Measurements from ENCODE around the gene CAMK2D. TPM values are rescaled to one million over a fixed set of nuclear protein-coding genes. Genes with fewer than 3 reads are reported as not detected.
"Not testable (repeated sequence)": the region's sequence is repeated elsewhere in the genome, so short reads cannot be mapped to it uniquely, and the experiment has no call there.

Gene CAMK2D
- 10 to 100 TPM; 61.5 to 62.3 TPM for total RNA-seq

GRCh38 chr4:113761620-113762185 lies at the start of gene CAMK2D:
Gene CAMK2D (minus strand): TSS chr4:113761738. CDS start chr4:113761068, 670 bp downstream.
- ChIA-PET CTCF (interaction anchor here (1.0 kb wide), 1 partner anchor 214 kb away, joined by 3 read pairs; no protein-coding TSS in a partner anchor), POLR2A (interaction anchor here (1.2 to 1.5 kb wide), 2 partner anchors 77 to 214 kb away, joined by 5 to 7 read pairs; no protein-coding TSS in a partner anchor)

- CTCF ChIA-PET: no interaction called here
- POLR2A ChIA-PET: no interaction called here
Observed at GRCh38 chr4:113810906-113811305, 49.4 kb upstream of the CAMK2D start.

- CTCF ChIA-PET: interaction anchor here (0.7 kb wide), 1 partner anchor 415 kb away, joined by 4 read pairs; no protein-coding TSS in a partner anchor
- POLR2A ChIA-PET: no interaction called here
Observed at GRCh38 chr4:113809311-113809710, 47.8 kb upstream of the CAMK2D start.

GRCh38 chr4:113806850-113807249 lies 45.3 kb upstream of the CAMK2D start:
- ChIA-PET POLR2A (no interaction called here), CTCF (no interaction called here)

GRCh38 chr4:113801882-113802281 lies 40.3 kb upstream of the CAMK2D start:
- CTCF ChIA-PET: no interaction called here

GRCh38 chr4:113796381-113796780 lies 34.8 kb upstream of the CAMK2D start:
- CTCF ChIA-PET, POLR2A ChIA-PET: not testable (repeated sequence)

More at GRCh38 chr4:113801882-113802281, 40.3 kb upstream of the CAMK2D start:
- POLR2A ChIA-PET: no interaction called here

- ChIA-PET CTCF (no interaction called here), POLR2A (no interaction called here)
Observed at GRCh38 chr4:113790478-113790877, 28.9 kb upstream of the CAMK2D start.

GRCh38 chr4:113788888-113789287 lies 27.4 kb upstream of the CAMK2D start:
- POLR2A ChIA-PET: no interaction called here
- CTCF ChIA-PET: no interaction called here

- CTCF ChIA-PET: no interaction called here
- POLR2A ChIA-PET: no interaction called here
Observed at GRCh38 chr4:113785781-113786180, 24.2 kb upstream of the CAMK2D start.

GRCh38 chr4:113784497-113785250 lies 23.1 kb upstream of the CAMK2D start:
- POLR2A ChIA-PET: no interaction called here
- CTCF ChIA-PET: interaction anchor here (1.8 kb wide), 1 partner anchor 237 kb away, joined by 6 read pairs; no protein-coding TSS in a partner anchor

- ChIA-PET POLR2A (no interaction called here), CTCF (interaction anchor here (1.8 kb wide), 1 partner anchor 236 kb away, joined by 6 read pairs; no protein-coding TSS in a partner anchor)
Observed at GRCh38 chr4:113783701-113784100, 22.2 kb upstream of the CAMK2D start.

GRCh38 chr4:113783289-113783688 lies 21.8 kb upstream of the CAMK2D start:
- ChIA-PET CTCF (interaction anchor here (1.8 kb wide), 1 partner anchor 236 kb away, joined by 6 read pairs; no protein-coding TSS in a partner anchor), POLR2A (no interaction called here)

- CTCF ChIA-PET: no interaction called here
- POLR2A ChIA-PET: no interaction called here
Observed at GRCh38 chr4:113781439-113782040, 20.0 kb upstream of the CAMK2D start.

GRCh38 chr4:113776679-113777078 lies 15.1 kb upstream of the CAMK2D start:
- POLR2A ChIA-PET: no interaction called here
- CTCF ChIA-PET: no interaction called here

- ChIA-PET CTCF (no interaction called here), POLR2A (interaction anchor here (0.7 kb wide), 1 partner anchor 15 kb away, joined by 4 read pairs; no protein-coding TSS in a partner anchor)
Observed at GRCh38 chr4:113776016-113776415, 14.5 kb upstream of the CAMK2D start.

- ChIA-PET POLR2A (no interaction called here), CTCF (no interaction called here)
Observed at GRCh38 chr4:113773756-113774155, 12.2 kb upstream of the CAMK2D start.

GRCh38 chr4:113773014-113773413 lies 11.5 kb upstream of the CAMK2D start:
- CTCF ChIA-PET: interaction anchor here (0.6 kb wide), 1 partner anchor 88 kb away, joined by 3 read pairs; no protein-coding TSS in a partner anchor
- POLR2A ChIA-PET: interaction anchor here (0.6 kb wide), 1 partner anchor 92 kb away, joined by 3 read pairs; no protein-coding TSS in a partner anchor

GRCh38 chr4:113772319-113772718 lies 10.8 kb upstream of the CAMK2D start:
- ChIA-PET POLR2A (interaction anchor here (0.6 kb wide), 1 partner anchor 91 kb away, joined by 3 read pairs; no protein-coding TSS in a partner anchor), CTCF (interaction anchor here (0.6 kb wide), 1 partner anchor 88 kb away, joined by 3 read pairs; no protein-coding TSS in a partner anchor)

- ChIA-PET CTCF (no interaction called here), POLR2A (no interaction called here)
Observed at GRCh38 chr4:113769744-113770143, 8.2 kb upstream of the CAMK2D start.

GRCh38 chr4:113768952-113769351 lies 7.4 kb upstream of the CAMK2D start:
- CTCF ChIA-PET: interaction anchor here (0.8 kb wide), 1 partner anchor 374 kb away, joined by 4 read pairs; no protein-coding TSS in a partner anchor
- POLR2A ChIA-PET: no interaction called here
